SH-SY5Y (cell line): Measurements from ENCODE around the gene IL3.

Experiments used
- GATA2 ChIP-seq: IDR thresholded peaks from 2 replicates; pipeline ENCODE4 v1.6.1; 2011; ENCODE audit warnings: mild to moderate bottlenecking, low read depth, low read length
- GATA3 ChIP-seq: IDR thresholded peaks from 2 replicates; pipeline ENCODE4 v1.6.1; 2011; ENCODE audit warnings: low read depth, mild to moderate bottlenecking, low read length, moderate library complexity

IL3 gene

GRCh38 chr5:132060501-132061161 is at the start of gene IL3:
Gene IL3, plus strand, starts transcription at chr5:132060655. Its CDS starts 52 bp downstream, at chr5:132060707.
- TF ChIP-seq GATA3 (no peak), GATA2 (no peak)

- no peak for TF ChIP-seq GATA3
- TF ChIP-seq GATA2 = no peak
These were observed 49.4 kb upstream of the IL3 start for GRCh38 chr5:132010989-132011621.

GRCh38 chr5:132011622-132012343 is 48.7 kb upstream of the IL3 start, which contains the start of gene ACSL6:
Gene ACSL6, minus strand, starts transcription at chr5:132011658. Its CDS starts 105 bp downstream, at chr5:132011553.
- TF ChIP-seq GATA2 = no peak
- TF ChIP-seq GATA3 = no peak

- no peak for TF ChIP-seq GATA3
- no peak for TF ChIP-seq GATA2
These were observed 48.0 kb upstream of the IL3 start for GRCh38 chr5:132012371-132013005.

- TF ChIP-seq GATA3 (no peak), GATA2 (no peak)
These were observed 47.3 kb upstream of the IL3 start for GRCh38 chr5:132013006-132013689.

DNA sequence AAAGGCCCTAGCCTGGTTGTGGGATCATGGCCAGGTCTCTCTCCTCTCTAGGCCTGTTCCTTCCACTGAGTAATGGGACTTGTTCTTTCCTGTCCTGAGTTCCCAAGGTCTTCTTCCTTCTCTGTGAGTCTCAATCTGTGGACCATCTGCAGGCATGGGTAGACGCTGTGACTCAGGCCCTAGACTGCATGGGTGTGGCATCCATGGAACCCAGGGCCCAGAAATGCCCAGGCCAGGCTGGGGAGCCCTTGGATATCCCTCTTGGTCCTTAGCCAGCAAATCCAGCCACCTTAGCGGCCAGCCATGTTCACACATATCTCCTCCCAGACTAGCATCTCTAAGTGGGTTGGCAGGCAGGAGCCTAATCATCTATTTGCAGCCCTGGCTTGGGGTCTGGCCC is 46.7 kb upstream of the IL3 start:
- no peak for TF ChIP-seq GATA3
- no peak for TF ChIP-seq GATA2

DNA sequence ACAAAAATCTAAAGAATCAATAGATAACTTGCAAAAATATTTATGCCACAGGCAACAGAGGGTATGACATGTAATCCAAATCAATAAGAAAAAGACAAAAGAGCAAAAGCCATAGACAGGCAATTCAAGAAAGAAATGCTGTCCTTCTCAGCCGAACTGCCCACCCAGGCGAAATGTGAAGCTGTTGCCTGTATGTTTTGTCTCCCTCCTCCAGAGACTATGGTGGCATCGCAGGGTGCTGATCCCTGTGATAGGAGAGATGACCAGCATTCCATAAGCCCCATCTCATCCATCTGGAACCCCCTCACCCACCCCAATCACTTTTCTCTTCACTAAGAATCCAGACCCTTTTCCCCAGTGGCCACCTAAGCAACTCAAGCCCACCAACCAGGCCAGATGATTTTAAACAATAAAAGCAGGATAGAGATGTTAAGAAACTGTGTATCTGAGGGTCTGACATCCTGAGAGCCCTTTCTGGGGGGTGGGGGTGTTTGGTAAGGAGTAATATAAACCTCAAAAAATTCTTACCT is 43.7 kb upstream of the IL3 start:
- no peak for TF ChIP-seq GATA3
- no peak for TF ChIP-seq GATA2

GRCh38 chr5:132017316-132017715 is 43.1 kb upstream of the IL3 start:
- TF ChIP-seq GATA2 (no peak), GATA3 (no peak)

- no peak for TF ChIP-seq GATA3
- TF ChIP-seq GATA2 = no peak
These were observed 42.5 kb upstream of the IL3 start for GRCh38 chr5:132017738-132018625.

DNA sequence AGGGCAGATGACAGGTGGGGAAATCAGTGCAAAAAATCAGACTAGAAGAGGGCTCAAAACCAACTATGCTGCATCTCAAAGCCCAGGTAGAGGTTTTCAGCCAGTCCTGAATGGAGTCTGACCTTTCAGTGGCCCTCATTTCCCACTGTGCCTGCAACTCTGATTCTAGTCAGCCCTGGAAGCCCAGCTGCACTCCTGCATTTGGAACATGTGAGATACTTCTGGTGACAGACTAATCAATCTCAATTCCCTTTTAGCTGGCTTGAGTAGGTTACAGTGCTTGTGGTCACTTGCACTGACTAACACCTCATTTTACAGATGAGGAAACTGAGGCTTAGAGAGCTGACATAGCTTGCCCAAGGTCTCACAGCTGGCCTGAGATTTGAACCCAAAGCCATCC is 41.1 kb upstream of the IL3 start:
- TF ChIP-seq GATA2 (no peak), GATA3 (no peak)

DNA sequence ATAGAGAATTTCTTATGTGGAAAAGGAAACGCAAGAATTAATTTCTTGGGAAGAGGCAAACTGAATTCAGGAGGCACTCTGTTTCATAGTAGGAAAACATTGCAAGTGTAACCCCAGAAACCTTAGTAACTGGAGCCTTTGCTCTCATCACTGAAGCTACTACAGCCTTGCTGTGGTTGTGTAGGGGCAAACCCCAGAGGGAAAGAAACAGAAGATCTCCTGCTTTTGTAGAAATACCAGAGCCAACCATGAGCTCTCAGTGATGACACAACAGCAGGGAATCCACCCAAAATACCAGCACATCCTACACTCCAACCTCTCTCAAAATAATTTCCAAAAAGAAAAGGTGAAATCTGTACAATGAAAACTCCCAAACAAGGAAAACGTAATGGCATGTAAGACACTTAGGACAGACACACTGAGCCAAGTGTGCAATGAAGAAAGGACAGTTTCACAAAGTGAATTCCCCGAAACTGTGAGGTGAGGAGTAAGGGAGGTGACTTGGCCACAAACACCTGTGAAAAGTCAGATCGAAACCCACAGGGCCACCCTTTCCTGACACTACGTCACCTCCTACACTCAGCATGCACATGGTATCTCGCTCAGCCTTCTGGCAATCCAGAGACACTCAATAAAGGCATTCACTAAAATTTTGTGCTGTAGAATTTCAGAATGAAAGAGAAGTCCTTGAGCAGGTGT is 40.4 kb upstream of the IL3 start:
- TF ChIP-seq GATA2 (no peak), GATA3 (no peak)

DNA sequence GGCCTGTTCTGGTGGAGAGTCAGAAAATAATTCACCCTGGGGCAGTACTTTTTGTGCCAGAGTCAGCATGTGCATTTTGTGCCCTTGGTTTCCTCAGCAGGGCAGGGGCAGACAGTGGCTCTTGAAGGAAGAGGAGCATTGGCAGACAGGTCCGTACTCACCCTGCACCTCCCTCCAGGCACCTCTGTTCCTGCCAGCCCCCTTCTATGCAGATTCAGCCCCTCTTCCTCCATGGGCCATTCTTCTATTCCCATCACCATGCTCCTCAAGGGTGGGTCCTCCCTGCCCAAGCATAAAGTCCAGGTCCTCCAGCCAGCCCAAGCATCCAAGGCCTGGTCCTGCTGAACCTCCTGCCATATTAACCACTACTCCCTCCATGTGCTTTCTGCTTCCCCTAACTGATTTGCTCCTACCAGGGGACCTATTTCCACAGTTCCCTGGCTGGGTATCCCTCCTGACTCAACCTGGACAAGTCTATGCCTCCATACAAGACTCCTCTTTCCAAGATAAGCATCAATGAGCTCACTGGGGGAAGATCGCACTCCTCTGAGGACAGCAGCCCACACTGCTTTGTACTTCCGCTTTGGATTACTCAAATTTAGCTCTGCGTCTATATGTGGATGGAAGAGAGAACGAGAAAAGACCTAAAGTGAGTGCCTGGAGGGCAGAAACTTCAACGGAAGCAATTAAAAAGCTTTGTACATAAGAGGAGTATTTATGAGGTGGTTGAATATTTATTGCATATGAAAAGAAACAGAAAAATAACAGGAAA is 39.7 kb upstream of the IL3 start:
- TF ChIP-seq GATA2 (no peak), GATA3 (no peak)
